Frontal cortex (tissue), 4 donors: Measurements from ENCODE around the gene MYO16. TPM values are rescaled to one million over a fixed set of nuclear protein-coding genes. Genes with fewer than 3 reads are reported as not detected.

Experiments used
- DNase-seq, 2 donors: peaks; one replicate each; pipeline ENCODE4 v3.0.0; 2012; ENCODE audit warnings: low spot score in 2 of 2
- FAIRE-seq: peaks from 2 replicates; lab custom pipeline; 2012; peaks lifted over from hg19 to GRCh38; lab: Jason Lieb, UNC
- total RNA-seq: library from RNA; depleted of rRNA; stranded (reverse); fragments of >200 nt; gene quantifications from one replicate; pipeline ENCODE4 v1.2.3, GENCODE V29; 2014
- donor health status: control.
- donor health status: control.
- donor health status: control.

MYO16 gene
- 95.0 TPM for total RNA-seq

GRCh38 chr13:108629181-108629752 is at the start of gene MYO16:
Gene MYO16, plus strand, starts transcription at chr13:108629611. Its CDS starts 234 bp downstream, at chr13:108629845.
- FAIRE-seq (no peak), DNase-seq (no peak)

GRCh38 chr13:108586826-108587225 is 42.6 kb upstream of the MYO16 start:
- DNase-seq, result no peak
- no peak for FAIRE-seq

GRCh38 chr13:108588516-108588915 is 40.9 kb upstream of the MYO16 start:
- DNase-seq (no peak), FAIRE-seq (no peak)

GRCh38 chr13:108594153-108594552 is 35.3 kb upstream of the MYO16 start:
- DNase-seq, result no peak
- FAIRE-seq, result no peak

GRCh38 chr13:108595436-108596274 is 33.8 kb upstream of the MYO16 start:
- DNase-seq, result peak in 1 of 2 donors; percentile 18
- FAIRE-seq, result no peak

- FAIRE-seq (no peak), DNase-seq (no peak)
These were observed 31.5 kb upstream of the MYO16 start for GRCh38 chr13:108597943-108598342.

GRCh38 chr13:108606424-108606823 is 23.0 kb upstream of the MYO16 start:
- FAIRE-seq (no peak), DNase-seq (no peak)

GRCh38 chr13:108609353-108609752 is 20.1 kb upstream of the MYO16 start:
- DNase-seq (no peak), FAIRE-seq (peak; percentile 33)

GRCh38 chr13:108610507-108610906 is 18.9 kb upstream of the MYO16 start:
- no peak for FAIRE-seq
- DNase-seq, result no peak

- no peak for DNase-seq
- no peak for FAIRE-seq
These were observed 14.2 kb upstream of the MYO16 start for GRCh38 chr13:108615241-108615640.

- DNase-seq (no peak), FAIRE-seq (no peak)
These were observed 11.2 kb upstream of the MYO16 start for GRCh38 chr13:108618233-108618632.

- no peak for DNase-seq
- no peak for FAIRE-seq
These were observed 7.9 kb upstream of the MYO16 start for GRCh38 chr13:108621462-108621861.

- DNase-seq (no peak), FAIRE-seq (no peak)
These were observed 5.3 kb upstream of the MYO16 start for GRCh38 chr13:108624108-108624507.

- DNase-seq, result no peak
- no peak for FAIRE-seq
These were observed 4.4 kb upstream of the MYO16 start for GRCh38 chr13:108624979-108625378.

GRCh38 chr13:108629988-108630387 is 577 bp downstream of the MYO16 start:
- DNase-seq, result no peak
- no peak for FAIRE-seq

GRCh38 chr13:108632649-108633167 is 3.3 kb downstream of the MYO16 start:
- FAIRE-seq (no peak), DNase-seq (no peak)

- FAIRE-seq (no peak), DNase-seq (no peak)
These were observed 9.5 kb downstream of the MYO16 start for GRCh38 chr13:108638901-108639300.

- FAIRE-seq (no peak), DNase-seq (no peak)
These were observed 14.4 kb downstream of the MYO16 start for GRCh38 chr13:108643646-108644353.

- FAIRE-seq (no peak), DNase-seq (no peak)
These were observed 16.0 kb downstream of the MYO16 start for GRCh38 chr13:108645376-108645775.

- no peak for FAIRE-seq
These were observed 20.9 kb downstream of the MYO16 start for GRCh38 chr13:108650271-108650670.

GRCh38 chr13:108656742-108657141 is 27.3 kb downstream of the MYO16 start:
- FAIRE-seq (no peak), DNase-seq (no peak)

More at GRCh38 chr13:108650271-108650670, 20.9 kb downstream of the MYO16 start:
- DNase-seq, result no peak
